Measurements from ENCODE around the gene FCMR. TPM values are rescaled to one million over a fixed set of nuclear protein-coding genes. Genes with fewer than 3 reads are reported as not detected.
"Not testable (repeated sequence)": the region's sequence is repeated elsewhere in the genome, so short reads cannot be mapped to it uniquely, and the experiment has no call there.

FCMR gene
- total and polyA plus RNA-seq, 10 of the 15 experiments (the other 5 are each of a cell fraction or from before 2014, with no cell fraction given), result 79.7 to 245 (median 123) TPM

DNA sequence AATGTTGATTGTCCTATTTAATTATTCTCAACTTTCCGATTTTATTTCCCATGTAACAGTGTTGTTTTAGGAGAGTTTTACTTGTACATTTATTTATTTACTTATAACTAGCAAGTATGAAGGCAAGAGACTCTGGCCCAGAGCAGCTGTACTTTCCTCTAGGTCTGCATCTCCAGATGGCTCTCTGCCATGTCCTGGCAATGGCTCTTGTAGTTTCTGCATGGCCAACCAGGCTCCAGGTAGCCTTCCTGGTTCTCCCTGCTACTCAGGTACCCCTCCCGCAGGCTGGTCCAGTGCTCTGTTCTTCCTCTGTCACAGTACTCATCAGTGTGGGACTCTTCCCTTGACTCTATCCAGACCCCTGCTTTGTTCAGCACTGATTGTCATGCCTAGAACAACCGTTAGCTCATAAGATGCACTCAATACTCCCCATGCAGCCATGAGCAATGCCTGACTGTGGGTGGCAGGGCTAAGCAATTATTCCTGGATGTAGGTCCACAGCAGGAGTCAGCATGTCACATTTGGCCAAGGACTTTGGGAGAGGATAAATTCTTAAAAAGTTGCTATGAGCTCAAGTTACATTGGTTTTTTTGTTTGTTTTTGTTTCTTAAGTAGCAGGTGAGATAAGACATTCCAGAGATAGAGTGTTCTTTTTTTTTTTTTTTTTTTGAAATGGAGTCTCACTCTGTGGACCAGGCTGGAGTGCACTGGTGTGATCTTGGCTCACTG, 67.2 kb downstream of the FCMR start (continued):
- no peak for TF ChIP-seq CEBPB (IDR thresholded peaks at IDR 0.05; ENCODE audit: borderline replicate concordance in 1 of 2, low read depth in 2 of 2, low read length in 2 of 2)
- TF ChIP-seq, protein P1, sequence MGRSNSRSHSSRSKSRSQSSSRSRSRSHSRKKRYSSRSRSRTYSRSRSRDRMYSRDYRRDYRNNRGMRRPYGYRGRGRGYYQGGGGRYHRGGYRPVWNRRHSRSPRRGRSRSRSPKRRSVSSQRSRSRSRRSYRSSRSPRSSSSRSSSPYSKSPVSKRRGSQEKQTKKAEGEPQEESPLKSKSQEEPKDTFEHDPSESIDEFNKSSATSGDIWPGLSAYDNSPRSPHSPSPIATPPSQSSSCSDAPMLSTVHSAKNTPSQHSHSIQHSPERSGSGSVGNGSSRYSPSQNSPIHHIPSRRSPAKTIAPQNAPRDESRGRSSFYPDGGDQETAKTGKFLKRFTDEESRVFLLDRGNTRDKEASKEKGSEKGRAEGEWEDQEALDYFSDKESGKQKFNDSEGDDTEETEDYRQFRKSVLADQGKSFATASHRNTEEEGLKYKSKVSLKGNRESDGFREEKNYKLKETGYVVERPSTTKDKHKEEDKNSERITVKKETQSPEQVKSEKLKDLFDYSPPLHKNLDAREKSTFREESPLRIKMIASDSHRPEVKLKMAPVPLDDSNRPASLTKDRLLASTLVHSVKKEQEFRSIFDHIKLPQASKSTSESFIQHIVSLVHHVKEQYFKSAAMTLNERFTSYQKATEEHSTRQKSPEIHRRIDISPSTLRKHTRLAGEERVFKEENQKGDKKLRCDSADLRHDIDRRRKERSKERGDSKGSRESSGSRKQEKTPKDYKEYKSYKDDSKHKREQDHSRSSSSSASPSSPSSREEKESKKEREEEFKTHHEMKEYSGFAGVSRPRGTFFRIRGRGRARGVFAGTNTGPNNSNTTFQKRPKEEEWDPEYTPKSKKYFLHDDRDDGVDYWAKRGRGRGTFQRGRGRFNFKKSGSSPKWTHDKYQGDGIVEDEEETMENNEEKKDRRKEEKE (IDR thresholded peaks at IDR 0.05), result no peak
- TF ChIP-seq CBX3 (IDR thresholded peaks at IDR 0.05; ENCODE audit: borderline replicate concordance, low read depth), result no peak
- no peak for TF ChIP-seq ZBED1 (IDR thresholded peaks at IDR 0.05; ENCODE audit: borderline replicate concordance)
- TF ChIP-seq NFIC (IDR thresholded peaks at IDR 0.05; ENCODE audit: low read depth, low read length), result no peak
- TF ChIP-seq GABPA (IDR thresholded peaks at IDR 0.05; ENCODE audit: low read depth), result no peak
- TF ChIP-seq JUND (IDR thresholded peaks at IDR 0.05; ENCODE audit: low read depth, low read length), result no peak
- no peak for TF ChIP-seq RBBP5 (conservative IDR thresholded peaks at IDR 0.05)
- TF ChIP-seq ZNF384 (IDR thresholded peaks at IDR 0.05; ENCODE audit: borderline replicate concordance, low read depth, low read length), result no peak
- no peak for TF ChIP-seq SIN3A (IDR thresholded peaks at IDR 0.05; ENCODE audit: low read depth, low read length)
- no peak for TF ChIP-seq TCF3 (IDR thresholded peaks at IDR 0.05; ENCODE audit: borderline replicate concordance, insufficient read depth, low read depth, low read length)

DNA sequence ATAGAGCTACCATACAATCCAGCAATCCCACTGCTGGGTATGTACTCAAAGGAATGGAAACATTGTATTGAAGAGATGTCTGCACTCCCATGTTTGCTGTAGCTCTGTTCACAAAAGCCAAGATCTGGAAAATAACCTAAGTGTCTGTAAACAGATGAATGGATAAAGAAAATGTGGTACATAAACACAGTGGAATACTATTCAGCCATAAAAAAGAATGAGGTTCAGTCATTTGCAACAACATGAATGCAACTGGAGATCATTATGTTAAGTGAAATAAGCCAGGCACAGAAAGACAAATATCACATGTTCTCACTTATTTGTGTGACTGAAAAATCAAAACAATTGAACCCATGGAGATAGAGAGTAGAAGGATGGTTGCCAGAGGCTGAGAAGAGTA, 68.0 kb downstream of the FCMR start:
- ChIA-PET CTCF (interaction anchor here (0.6 to 0.7 kb wide), 2 partner anchors 16 to 47 kb away, joined by 3 read pairs; no protein-coding TSS in a partner anchor), RAD21 (ENCODE audit: unreplicated experiment) (interaction anchor here (1.3 kb wide), 1 partner anchor 126 kb away, joined by 3 read pairs; no protein-coding TSS in a partner anchor), SMC1A (ENCODE audit: uncharacterized antibody, unreplicated experiment) (interaction anchor here (0.9 to 1.5 kb wide), 3 partner anchors 10 to 43 kb away, joined by 3 to 4 read pairs (median 3); no protein-coding TSS in a partner anchor)
- ATAC-seq; BruUV-seq (replicated peaks); H3K4me1 ChIP-seq (ENCODE audit: control insufficient read depth, insufficient read depth, low read length); H3K4me3 ChIP-seq; H4K20me1 ChIP-seq (ENCODE audit: control insufficient read depth, insufficient read depth); H2AFZ ChIP-seq (ENCODE audit: control insufficient read depth, low read depth, low read length); H3K27me3 ChIP-seq (replicated peaks in 1 of 2; ENCODE audit: control insufficient read depth in 2 of 2, insufficient read depth in 2 of 2, low read length in 1 of 2); DNase-seq (ENCODE audit: low read depth, low spot score); H3K9ac ChIP-seq (ENCODE audit: control insufficient read depth, insufficient read depth, low read length); H3K9me3 ChIP-seq (replicated peaks; ENCODE audit: control insufficient read depth, insufficient read depth, low read length); H3K27ac ChIP-seq (ENCODE audit: control insufficient read depth, insufficient read depth); intact Hi-C loops (cut with micrococcal nuclease; ENCODE audit: unreplicated experiment); H3K4me2 ChIP-seq (ENCODE audit: control insufficient read depth, insufficient read depth); POLR2A ChIA-PET; H3K36me3 ChIP-seq (ENCODE audit: control insufficient read depth in 2 of 2, insufficient read depth in 2 of 2, low read length in 1 of 2); FAIRE-seq; H3K79me2 ChIP-seq (ENCODE audit: control insufficient read depth, insufficient read depth, low read length); in situ Hi-C loops (cut with MboI): not testable (repeated sequence)

Other genes with a start within 250 kb of the FCMR start
Only the 7 nearest of the 12 such genes appear.
- 0.11 TPM in 1 of 2 replicates, not detected in the other for gene IL20, start 56.3 kb downstream of the FCMR start, total RNA-seq (2014; rRNA removed)
- gene IL20, start 56.3 kb downstream of the FCMR start, total RNA-seq (2014; rRNA removed; fragmentation: Illumina TruSeq; extraction: Trizol), result 0.13 TPM in 1 of 2 replicates, not detected in the other
- gene IL20, start 56.3 kb downstream of the FCMR start, total RNA-seq (2021), result not detected in 2 replicates
- not detected in 2 replicates for gene IL20, start 56.3 kb downstream of the FCMR start, polyA plus RNA-seq (2011; rRNA removed)
- not detected in 2 replicates for gene IL20, start 56.3 kb downstream of the FCMR start, polyA plus RNA-seq (2014; fragmentation: Illumina TruSeq; extraction: Trizol)
- under 1 TPM in 1 of 2 experiments, not detected in 1; 0.08 TPM for gene IL20, start 56.3 kb downstream of the FCMR start, polyA plus RNA-seq (2014; fragmentation: Nextera tagmentation; extraction: Ambion mirVana)
- gene IL20, start 56.3 kb downstream of the FCMR start, polyA plus RNA-seq (2014; rRNA removed), result not detected in 2 replicates
- gene IL20, start 56.3 kb downstream of the FCMR start, polyA plus RNA-seq (2016; fragmentation: Nextera tagmentation; extraction: Ambion mirVana), result not detected
- 0.11 TPM in 2 replicates for gene IL24, start 24.5 kb downstream of the FCMR start, total RNA-seq (2014; rRNA removed)
- gene IL24, start 24.5 kb downstream of the FCMR start, total RNA-seq (2014; rRNA removed; fragmentation: Illumina TruSeq; extraction: Trizol), result 0.22 TPM in 1 of 2 replicates, not detected in the other
- gene IL24, start 24.5 kb downstream of the FCMR start, total RNA-seq (2021), result 0.16 TPM in 1 of 2 replicates, not detected in the other
- gene IL24, start 24.5 kb downstream of the FCMR start, polyA plus RNA-seq (2011; rRNA removed), result 0.05 and 0.19 TPM in 2 replicates
- gene IL24, start 24.5 kb downstream of the FCMR start, polyA plus RNA-seq (2014; fragmentation: Illumina TruSeq; extraction: Trizol), result 0.21 and 0.41 TPM in 2 replicates
- 10 to 100 TPM; 19.0 to 19.8 TPM for gene IL24, start 24.5 kb downstream of the FCMR start, polyA plus RNA-seq (2014; fragmentation: Nextera tagmentation; extraction: Ambion mirVana)
- gene IL24, start 24.5 kb downstream of the FCMR start, polyA plus RNA-seq (2014; rRNA removed), result 0.13 and 0.35 TPM in 2 replicates
- 1 to 10 TPM; 5.1 to 6.4 TPM for gene IL24, start 24.5 kb downstream of the FCMR start, polyA plus RNA-seq (2016; fragmentation: Nextera tagmentation; extraction: Ambion mirVana)
- gene PIGR, start 24.5 kb upstream of the FCMR start, total RNA-seq (2014; rRNA removed), result 1.6 and 1.8 TPM in 2 replicates
- gene PIGR, start 24.5 kb upstream of the FCMR start, total RNA-seq (2014; rRNA removed; fragmentation: Illumina TruSeq; extraction: Trizol), result 7.6 and 7.9 TPM in 2 replicates
- gene PIGR, start 24.5 kb upstream of the FCMR start, total RNA-seq (2021), result 4.7 and 5.0 TPM in 2 replicates
- gene PIGR, start 24.5 kb upstream of the FCMR start, polyA plus RNA-seq (2011; rRNA removed), result 1.7 and 1.8 TPM in 2 replicates
- gene PIGR, start 24.5 kb upstream of the FCMR start, polyA plus RNA-seq (2014; fragmentation: Illumina TruSeq; extraction: Trizol), result 4.1 and 14.3 TPM in 2 replicates
- gene PIGR, start 24.5 kb upstream of the FCMR start, polyA plus RNA-seq (2014; fragmentation: Nextera tagmentation; extraction: Ambion mirVana), result 1 to 10 TPM; 1.1 to 2.0 TPM
- gene PIGR, start 24.5 kb upstream of the FCMR start, polyA plus RNA-seq (2014; rRNA removed), result 1.7 and 2.4 TPM in 2 replicates
- 1 to 10 TPM in 1 of 2 experiments, under 1 TPM in 1; 0.96 to 1.2 TPM for gene PIGR, start 24.5 kb upstream of the FCMR start, polyA plus RNA-seq (2016; fragmentation: Nextera tagmentation; extraction: Ambion mirVana)
- gene FCAMR, start 48.5 kb upstream of the FCMR start, total RNA-seq (2014; rRNA removed), result 0.06 and 0.16 TPM in 2 replicates
- 0.04 and 0.14 TPM in 2 replicates for gene FCAMR, start 48.5 kb upstream of the FCMR start, total RNA-seq (2014; rRNA removed; fragmentation: Illumina TruSeq; extraction: Trizol)
- gene FCAMR, start 48.5 kb upstream of the FCMR start, total RNA-seq (2021), result not detected in 2 replicates
- 0.08 TPM in 1 of 2 replicates, not detected in the other for gene FCAMR, start 48.5 kb upstream of the FCMR start, polyA plus RNA-seq (2011; rRNA removed)
- 0.04 and 0.11 TPM in 2 replicates for gene FCAMR, start 48.5 kb upstream of the FCMR start, polyA plus RNA-seq (2014; fragmentation: Illumina TruSeq; extraction: Trizol)
- under 1 TPM in 1 of 2 experiments, not detected in 1; 0.05 TPM for gene FCAMR, start 48.5 kb upstream of the FCMR start, polyA plus RNA-seq (2014; fragmentation: Nextera tagmentation; extraction: Ambion mirVana)
- gene FCAMR, start 48.5 kb upstream of the FCMR start, polyA plus RNA-seq (2014; rRNA removed), result 0.15 and 0.16 TPM in 2 replicates
- gene FCAMR, start 48.5 kb upstream of the FCMR start, polyA plus RNA-seq (2016; fragmentation: Nextera tagmentation; extraction: Ambion mirVana), result under 1 TPM in 1 of 2 experiments, not detected in 1; 0.14 TPM
- gene C1orf116, start 110.8 kb upstream of the FCMR start, total RNA-seq (2014; rRNA removed), result not detected in 2 replicates
- gene C1orf116, start 110.8 kb upstream of the FCMR start, total RNA-seq (2014; rRNA removed; fragmentation: Illumina TruSeq; extraction: Trizol), result not detected in 2 replicates
- gene C1orf116, start 110.8 kb upstream of the FCMR start, total RNA-seq (2021), result 0.03 and 0.08 TPM in 2 replicates
- 0.01 TPM in 1 of 2 replicates, not detected in the other for gene C1orf116, start 110.8 kb upstream of the FCMR start, polyA plus RNA-seq (2011; rRNA removed)
- not detected in 2 replicates for gene C1orf116, start 110.8 kb upstream of the FCMR start, polyA plus RNA-seq (2014; fragmentation: Illumina TruSeq; extraction: Trizol)
- not detected for gene C1orf116, start 110.8 kb upstream of the FCMR start, polyA plus RNA-seq (2014; fragmentation: Nextera tagmentation; extraction: Ambion mirVana)
- gene C1orf116, start 110.8 kb upstream of the FCMR start, polyA plus RNA-seq (2014; rRNA removed), result not detected in 2 replicates
- gene C1orf116, start 110.8 kb upstream of the FCMR start, polyA plus RNA-seq (2016; fragmentation: Nextera tagmentation; extraction: Ambion mirVana), result not detected
- 7.7 and 9.5 TPM in 2 replicates for gene YOD1, start 129.3 kb upstream of the FCMR start, total RNA-seq (2014; rRNA removed)
- gene YOD1, start 129.3 kb upstream of the FCMR start, total RNA-seq (2014; rRNA removed; fragmentation: Illumina TruSeq; extraction: Trizol), result 7.9 TPM in 2 replicates
- gene YOD1, start 129.3 kb upstream of the FCMR start, total RNA-seq (2021), result 6.9 and 7.1 TPM in 2 replicates
- gene YOD1, start 129.3 kb upstream of the FCMR start, polyA plus RNA-seq (2011; rRNA removed), result 4.4 and 5.6 TPM in 2 replicates
- gene YOD1, start 129.3 kb upstream of the FCMR start, polyA plus RNA-seq (2014; fragmentation: Illumina TruSeq; extraction: Trizol), result 6.6 and 7.9 TPM in 2 replicates
- 1 to 10 TPM; 2.1 to 2.2 TPM for gene YOD1, start 129.3 kb upstream of the FCMR start, polyA plus RNA-seq (2014; fragmentation: Nextera tagmentation; extraction: Ambion mirVana)
- gene YOD1, start 129.3 kb upstream of the FCMR start, polyA plus RNA-seq (2014; rRNA removed), result 3.3 and 4.0 TPM in 2 replicates
- gene YOD1, start 129.3 kb upstream of the FCMR start, polyA plus RNA-seq (2016; fragmentation: Nextera tagmentation; extraction: Ambion mirVana), result 1 to 10 TPM; 4.9 to 5.1 TPM
- 1.1 and 1.2 TPM in 2 replicates for gene PFKFB2, start 131.3 kb upstream of the FCMR start, total RNA-seq (2014; rRNA removed)
- 1.1 and 1.3 TPM in 2 replicates for gene PFKFB2, start 131.3 kb upstream of the FCMR start, total RNA-seq (2014; rRNA removed; fragmentation: Illumina TruSeq; extraction: Trizol)
- gene PFKFB2, start 131.3 kb upstream of the FCMR start, total RNA-seq (2021), result 0.95 and 1.9 TPM in 2 replicates
- gene PFKFB2, start 131.3 kb upstream of the FCMR start, polyA plus RNA-seq (2011; rRNA removed), result 1.3 and 1.6 TPM in 2 replicates
- gene PFKFB2, start 131.3 kb upstream of the FCMR start, polyA plus RNA-seq (2014; fragmentation: Illumina TruSeq; extraction: Trizol), result 0.62 and 1.1 TPM in 2 replicates
- gene PFKFB2, start 131.3 kb upstream of the FCMR start, polyA plus RNA-seq (2014; fragmentation: Nextera tagmentation; extraction: Ambion mirVana), result under 1 TPM; 0.40 to 0.47 TPM
- gene PFKFB2, start 131.3 kb upstream of the FCMR start, polyA plus RNA-seq (2014; rRNA removed), result 0.44 and 1.2 TPM in 2 replicates
- under 1 TPM; 0.43 to 0.63 TPM for gene PFKFB2, start 131.3 kb upstream of the FCMR start, polyA plus RNA-seq (2016; fragmentation: Nextera tagmentation; extraction: Ambion mirVana)

Data from GM12878 (cell line).